GM10266 (cell line): ENCODE measurements around the gene ISG20L2.

ENCODE experiments used
- DNase-seq: peaks from one replicate; pipeline ENCODE4 v3.0.0; 2012; ENCODE audit errors: extremely low spot score
- CTCF ChIP-seq: IDR thresholded peaks from 2 replicates; pipeline ENCODE4 v1.5.1; 2012; ENCODE audit warnings: mild to moderate bottlenecking, low read depth; ENCODE audit not compliant: control insufficient read depth, insufficient read depth; ENCODE audit errors: missing control alignments

The ISG20L2 gene

GRCh38 chr1:156743367-156744302 is 15.1 kb upstream of the ISG20L2 start:
- TF ChIP-seq CTCF, result no peak
- DNase-seq, result no peak

- no peak for DNase-seq
- TF ChIP-seq CTCF, result no peak
Observed at GRCh38 chr1:156742801-156743200, 14.2 kb upstream of the ISG20L2 start.

GRCh38 chr1:156742017-156742416 is 13.5 kb upstream of the ISG20L2 start:
- TF ChIP-seq CTCF, result no peak
- DNase-seq, result no peak

- no peak for DNase-seq
- TF ChIP-seq CTCF, result no peak
Observed at GRCh38 chr1:156741481-156741983, 13.0 kb upstream of the ISG20L2 start.

GRCh38 chr1:156740741-156741480 is 12.3 kb upstream of the ISG20L2 start, which contains the start of gene MRPL24:
Gene MRPL24 (minus strand): TSS chr1:156741088. CDS start chr1:156738704, 2,384 bp downstream.
- no peak for TF ChIP-seq CTCF
- DNase-seq, result peak; percentile 92

GRCh38 chr1:156740237-156740740 is 11.7 kb upstream of the ISG20L2 start:
- TF ChIP-seq CTCF, result no peak
- DNase-seq, result no peak
